Fibroblast of the aortic adventitia (primary cell): Measurements from ENCODE around the gene CYP2C9. TPM values are rescaled to one million over a fixed set of nuclear protein-coding genes. Genes with fewer than 3 reads are reported as not detected.
"Not testable (repeated sequence)": the region's sequence is repeated elsewhere in the genome, so short reads cannot be mapped to it uniquely, and the experiment has no call there.

ENCODE experiments used
- DNase-seq: peaks from one replicate; pipeline ENCODE4 v3.0.0-alpha.2; 2010; ENCODE audit warnings: low read depth
- H3K4me3 ChIP-seq: 2 replicates; pipeline ENCODE4 v1.5.1; 2011; ENCODE audit warnings: low read depth, mild to moderate bottlenecking, control low read depth, low read length, moderate library complexity
- total RNA-seq: library from RNA; depleted of rRNA; stranded (reverse); fragments of >200 nt; gene quantifications from 2 replicates; pipeline ENCODE4 v1.2.3, GENCODE V29; 2012; ENCODE audit warnings: low replicate concordance
- TF ChIP-seq, protein P1 (sequence below): IDR thresholded peaks from 2 replicates; pipeline ENCODE4 v1.5.1; 2011; ENCODE audit warnings: mild to moderate bottlenecking, low read length, control low read depth, inconsistent platforms; ENCODE audit not compliant: insufficient read depth

CYP2C9 gene
- total RNA-seq = not detected in 2 replicates

GRCh38 chr10:94938383-94938782 is at the start of gene CYP2C9:
Gene CYP2C9 (plus strand): TSS chr10:94938658. CDS start chr10:94938683, 25 bp downstream.
- no peak within 1 kb of the TSS for H3K4me3 ChIP-seq
- DNase-seq = no peak
- TF ChIP-seq, protein P1, sequence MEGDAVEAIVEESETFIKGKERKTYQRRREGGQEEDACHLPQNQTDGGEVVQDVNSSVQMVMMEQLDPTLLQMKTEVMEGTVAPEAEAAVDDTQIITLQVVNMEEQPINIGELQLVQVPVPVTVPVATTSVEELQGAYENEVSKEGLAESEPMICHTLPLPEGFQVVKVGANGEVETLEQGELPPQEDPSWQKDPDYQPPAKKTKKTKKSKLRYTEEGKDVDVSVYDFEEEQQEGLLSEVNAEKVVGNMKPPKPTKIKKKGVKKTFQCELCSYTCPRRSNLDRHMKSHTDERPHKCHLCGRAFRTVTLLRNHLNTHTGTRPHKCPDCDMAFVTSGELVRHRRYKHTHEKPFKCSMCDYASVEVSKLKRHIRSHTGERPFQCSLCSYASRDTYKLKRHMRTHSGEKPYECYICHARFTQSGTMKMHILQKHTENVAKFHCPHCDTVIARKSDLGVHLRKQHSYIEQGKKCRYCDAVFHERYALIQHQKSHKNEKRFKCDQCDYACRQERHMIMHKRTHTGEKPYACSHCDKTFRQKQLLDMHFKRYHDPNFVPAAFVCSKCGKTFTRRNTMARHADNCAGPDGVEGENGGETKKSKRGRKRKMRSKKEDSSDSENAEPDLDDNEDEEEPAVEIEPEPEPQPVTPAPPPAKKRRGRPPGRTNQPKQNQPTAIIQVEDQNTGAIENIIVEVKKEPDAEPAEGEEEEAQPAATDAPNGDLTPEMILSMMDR = no peak

- H3K4me3 ChIP-seq = no peak overlapping the region
- TF ChIP-seq, protein P1 = no peak
- no peak for DNase-seq
Measured at GRCh38 chr10:94889123-94889522, 49.3 kb upstream of the CYP2C9 start.

DNA sequence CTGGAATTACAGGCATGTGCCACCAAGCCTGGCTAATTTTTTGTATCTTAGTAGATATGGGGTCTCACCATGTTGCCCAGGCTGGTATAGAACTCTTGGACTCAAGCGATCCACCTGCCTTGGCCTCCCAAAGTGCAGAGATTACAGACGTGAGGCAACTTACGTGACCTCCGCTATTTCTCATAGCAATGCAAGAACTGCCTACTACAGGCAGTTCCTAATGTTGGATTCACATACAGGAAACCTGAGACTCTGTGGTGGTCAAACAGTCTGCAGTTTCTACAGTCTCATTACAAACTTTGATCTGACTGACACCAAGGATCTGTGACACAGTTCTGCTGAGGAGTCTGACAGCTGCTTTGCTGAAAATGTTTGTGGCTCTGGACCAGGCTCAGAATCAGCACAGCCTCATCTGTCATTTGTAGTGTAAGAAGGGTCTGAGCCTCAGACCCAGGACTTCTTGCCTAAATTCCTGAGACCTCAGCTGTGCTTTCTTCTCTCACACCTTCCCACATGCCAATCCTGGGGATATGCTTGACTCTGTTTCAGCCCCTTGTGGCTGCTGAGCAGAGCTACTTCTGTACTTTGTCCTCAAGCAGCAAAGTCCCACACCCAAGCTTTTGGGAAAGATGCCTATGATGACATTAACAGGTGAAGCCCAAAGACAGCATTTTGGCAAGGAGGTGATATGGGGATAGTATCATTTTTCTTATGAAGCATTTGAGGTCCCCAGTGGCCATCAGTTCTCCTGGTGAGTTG is 48.0 kb upstream of the CYP2C9 start:
- TF ChIP-seq, protein P1 = no peak
- DNase-seq = no peak

DNA sequence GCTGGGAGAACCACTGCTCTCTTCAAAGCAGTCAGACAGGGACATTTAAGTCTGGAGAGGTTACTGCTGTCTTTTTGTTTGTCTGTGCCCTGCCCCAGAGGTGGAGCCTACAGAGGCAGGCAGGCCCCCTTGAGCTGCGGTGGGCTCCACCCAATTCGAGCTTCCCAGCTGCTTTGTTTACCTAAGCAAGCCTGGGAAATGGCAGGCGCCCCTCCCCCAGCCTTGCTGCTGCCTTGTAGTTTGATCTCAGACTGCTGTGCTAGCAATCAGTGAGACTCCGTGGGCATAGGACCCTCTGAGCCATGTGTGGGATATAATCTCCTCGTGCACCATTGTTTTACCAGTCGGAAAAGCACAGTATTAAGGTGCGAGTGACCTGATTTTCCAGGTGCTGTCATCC is 40.0 kb upstream of the CYP2C9 start:
- H3K4me3 ChIP-seq, DNase-seq: not testable (repeated sequence)

More for the DNA sequence above, 48.0 kb upstream of the CYP2C9 start:
- H3K4me3 ChIP-seq = no peak overlapping the region

DNA sequence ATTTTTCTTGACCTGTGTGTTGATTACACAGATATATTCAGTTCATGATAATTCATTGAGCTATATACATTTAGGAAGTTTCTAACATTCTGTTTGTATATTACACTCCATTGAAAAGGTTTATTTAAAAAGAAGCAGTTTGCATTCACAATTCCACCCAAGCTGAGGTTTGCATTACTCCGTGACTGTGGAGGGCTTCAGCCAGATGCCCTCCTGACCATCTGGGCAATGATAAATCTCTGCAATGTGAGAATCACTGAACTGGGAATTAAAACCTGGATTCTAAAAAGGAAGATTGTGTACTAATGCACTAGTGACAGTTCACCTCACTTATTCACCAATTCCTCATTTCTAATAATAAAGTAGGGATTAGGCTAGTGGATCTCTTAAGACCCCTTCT is 36.4 kb upstream of the CYP2C9 start:
- TF ChIP-seq, protein P1 = no peak
- no peak for DNase-seq

DNA sequence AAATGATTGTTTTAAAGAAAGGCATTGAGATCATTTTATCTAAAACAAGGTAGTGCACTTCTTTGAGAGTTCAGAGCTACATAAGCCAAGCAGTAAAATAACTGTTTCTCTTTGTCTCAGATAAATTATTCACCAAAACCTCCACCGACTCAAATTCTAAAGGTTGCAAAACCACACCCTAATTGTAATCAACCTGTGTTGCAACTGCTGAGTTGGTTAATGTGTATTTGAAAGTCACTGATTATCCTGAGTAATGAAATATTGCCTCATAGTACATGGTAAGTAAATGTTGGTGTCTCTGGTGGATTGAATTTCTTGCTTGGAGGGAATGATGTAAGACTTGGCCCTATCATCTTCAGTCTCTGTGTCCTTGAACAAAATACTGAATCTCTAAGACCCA is 35.9 kb upstream of the CYP2C9 start:
- no peak for DNase-seq
- no peak overlapping the region for H3K4me3 ChIP-seq
- TF ChIP-seq, protein P1 = no peak

More for the DNA sequence above, 36.4 kb upstream of the CYP2C9 start:
- no peak overlapping the region for H3K4me3 ChIP-seq

DNA sequence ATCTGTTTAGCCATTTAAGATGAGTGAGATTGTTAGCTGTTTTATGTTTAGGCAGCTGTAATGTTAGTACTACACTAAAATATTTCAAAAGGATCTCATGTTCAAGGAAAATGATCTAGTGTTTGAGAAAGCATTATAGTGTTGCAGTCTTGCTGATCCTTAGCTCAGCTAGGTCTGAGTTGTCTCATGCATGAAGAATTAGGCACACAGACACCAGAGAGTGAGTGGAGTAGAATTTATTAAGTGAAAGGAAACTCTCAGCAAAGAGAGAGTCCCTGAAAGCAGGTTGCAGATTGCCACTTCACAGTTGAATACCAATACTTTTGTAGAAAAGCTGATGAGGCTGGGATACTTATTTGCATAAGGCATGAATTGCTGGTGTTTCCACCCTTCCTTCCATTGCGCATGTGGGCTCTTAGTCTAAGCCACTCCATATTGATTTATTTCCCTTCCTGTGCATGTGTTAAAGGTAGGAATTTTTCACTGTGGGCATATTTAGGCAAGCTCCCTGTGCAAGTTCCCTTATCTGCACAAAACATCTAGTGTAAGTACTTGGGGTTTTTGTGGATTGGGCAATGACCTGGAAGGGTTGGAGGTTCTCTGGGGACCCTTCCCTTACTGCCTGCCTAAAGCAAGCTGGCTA is 33.8 kb upstream of the CYP2C9 start:
- not testable (repeated sequence) for H3K4me3 ChIP-seq, DNase-seq

DNA sequence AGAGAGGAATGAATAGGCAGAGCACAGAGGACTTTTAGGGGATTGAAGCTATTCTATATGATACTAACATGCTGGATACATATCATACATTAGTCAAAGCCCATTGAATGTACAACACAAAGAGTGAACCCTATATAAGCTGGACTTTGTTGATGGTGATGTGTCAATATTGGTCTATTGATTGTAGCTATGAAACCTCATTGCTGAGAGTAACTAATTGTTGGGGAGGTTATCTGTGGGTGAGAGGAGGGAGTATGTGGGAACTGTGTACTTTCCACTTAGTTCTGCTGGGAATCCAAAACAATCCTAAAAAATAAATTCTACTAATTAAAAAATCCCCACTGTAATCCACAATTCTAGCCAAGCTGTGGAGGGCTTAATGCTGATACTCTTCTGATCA is 22.0 kb upstream of the CYP2C9 start:
- no peak overlapping the region for H3K4me3 ChIP-seq
- TF ChIP-seq, protein P1 = no peak
- no peak for DNase-seq
